HL-60/S4 (cell line): ENCODE measurements around the gene FRMD1.

Experiments used
- in situ Hi-C: fragments of 300-500 bp; cut with MboI; formaldehyde crosslinking; loops from 2 replicates; pipeline ENCODE4 v1.14.3; 2022; ENCODE audit warnings: low sequenced_read_pairs

Gene FRMD1

DNA sequence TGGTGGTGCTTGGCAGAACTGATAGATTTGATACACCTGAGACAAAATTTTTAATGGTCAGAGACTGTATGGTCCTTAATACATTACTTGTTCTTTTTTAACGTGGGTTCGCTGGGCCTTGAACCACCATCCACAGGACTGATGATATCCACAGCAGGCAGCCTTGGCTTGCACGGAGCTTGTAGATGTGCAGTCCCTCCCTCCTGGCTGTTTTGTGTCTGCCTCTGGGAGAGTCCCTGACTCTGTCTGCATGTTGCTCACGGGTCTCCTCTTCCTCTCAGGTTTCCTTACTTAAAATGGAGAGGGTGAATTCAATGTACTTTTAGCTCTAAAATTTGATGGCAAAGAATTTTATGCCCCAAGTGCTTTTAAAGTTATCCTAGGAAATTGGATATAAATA is 64.0 kb downstream of the FRMD1 start:
- in situ Hi-C loops, result no loop called here

DNA sequence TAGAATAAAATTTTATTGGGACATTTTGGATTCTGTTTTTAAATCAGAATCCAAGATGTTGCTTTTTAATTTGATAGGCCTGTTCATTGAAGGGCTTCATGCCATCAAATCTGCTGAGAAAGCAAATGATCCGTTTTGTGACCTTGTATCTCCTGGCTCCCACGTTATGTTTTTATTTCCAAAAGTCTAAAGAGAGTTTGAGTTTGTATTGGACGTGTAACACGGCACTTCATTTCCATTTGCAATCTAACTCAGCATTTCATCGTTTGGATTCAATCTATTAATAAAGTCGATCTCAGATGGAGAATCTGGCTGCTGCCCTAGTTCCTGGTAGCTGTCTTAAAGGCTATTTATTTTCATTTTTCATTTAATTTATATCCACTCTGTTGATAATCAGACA is 64.6 kb downstream of the FRMD1 start:
- in situ Hi-C loops, result no loop called here

DNA sequence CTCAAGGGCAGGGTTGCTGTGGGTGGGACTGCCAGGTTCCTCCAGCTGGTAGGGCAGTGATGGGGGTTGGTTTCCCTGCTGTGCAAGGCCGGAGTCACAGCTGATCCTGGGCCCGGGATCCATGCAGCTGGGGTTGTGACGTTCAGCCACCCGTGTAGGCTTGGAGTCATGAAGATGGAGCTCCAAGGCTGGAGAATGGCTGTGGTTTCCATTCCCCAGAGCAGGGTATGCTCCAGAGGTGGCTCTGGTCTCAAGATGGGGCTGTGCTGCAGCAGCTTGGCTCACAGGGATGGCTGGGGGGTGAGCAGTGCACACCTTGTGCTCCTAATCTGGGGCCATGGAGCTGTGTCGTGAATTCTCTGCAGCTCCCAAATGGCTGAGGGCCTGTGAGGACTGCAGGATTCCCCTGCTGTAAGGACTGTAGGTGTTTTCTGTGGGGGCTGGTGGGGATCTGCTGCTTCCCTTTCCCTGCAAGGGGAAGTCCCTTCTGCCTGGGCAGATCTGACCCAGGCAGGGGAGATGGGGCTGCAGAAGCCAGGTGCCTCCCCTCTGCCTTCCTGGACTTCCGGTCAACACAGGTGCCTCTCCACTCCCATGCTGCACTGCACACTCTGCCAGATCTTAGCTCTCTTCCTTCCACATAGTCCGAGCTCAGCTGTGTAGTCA is 65.6 kb downstream of the FRMD1 start:
- in situ Hi-C loops, result no loop called here

DNA sequence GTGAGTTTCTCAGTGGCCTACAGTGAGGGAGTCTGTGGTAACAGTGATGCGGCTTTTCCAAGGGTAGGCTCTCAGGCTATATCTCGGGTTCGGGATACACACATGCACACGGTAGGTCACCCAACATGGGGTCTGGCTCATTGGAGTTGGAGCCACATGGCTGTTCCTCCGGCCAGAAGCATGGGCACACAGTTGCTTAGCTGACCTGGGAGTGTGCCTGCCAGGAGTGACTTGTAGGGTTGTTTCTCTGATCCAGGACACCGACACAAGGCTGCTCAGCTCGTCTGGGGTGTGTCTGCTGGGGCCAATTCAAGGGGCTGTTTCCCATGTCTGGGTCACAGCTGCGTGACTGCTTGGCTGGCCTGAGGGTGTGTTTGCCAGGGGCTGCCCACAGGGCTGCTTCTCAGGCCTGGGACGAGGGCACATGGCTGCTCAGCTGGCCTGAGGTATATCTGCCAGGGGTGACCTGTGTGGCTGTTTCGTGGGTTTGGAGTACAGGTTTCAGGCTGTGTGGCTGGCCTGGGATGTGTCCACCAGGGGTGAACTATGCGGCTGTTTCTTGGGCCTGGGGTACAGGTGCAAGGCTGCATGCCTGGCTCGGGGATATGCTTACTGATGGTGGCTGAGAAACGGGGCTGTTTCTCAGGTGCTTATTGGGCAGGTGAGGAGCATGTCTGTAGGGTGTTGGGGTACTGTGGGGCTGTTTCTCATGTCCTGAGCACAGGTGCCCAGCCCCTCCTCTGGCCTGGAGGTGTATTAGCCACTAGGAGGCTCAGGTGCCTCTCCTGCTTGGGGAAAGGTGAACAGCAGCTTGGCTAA is 66.4 kb downstream of the FRMD1 start:
- in situ Hi-C loops, result no loop called here

DNA sequence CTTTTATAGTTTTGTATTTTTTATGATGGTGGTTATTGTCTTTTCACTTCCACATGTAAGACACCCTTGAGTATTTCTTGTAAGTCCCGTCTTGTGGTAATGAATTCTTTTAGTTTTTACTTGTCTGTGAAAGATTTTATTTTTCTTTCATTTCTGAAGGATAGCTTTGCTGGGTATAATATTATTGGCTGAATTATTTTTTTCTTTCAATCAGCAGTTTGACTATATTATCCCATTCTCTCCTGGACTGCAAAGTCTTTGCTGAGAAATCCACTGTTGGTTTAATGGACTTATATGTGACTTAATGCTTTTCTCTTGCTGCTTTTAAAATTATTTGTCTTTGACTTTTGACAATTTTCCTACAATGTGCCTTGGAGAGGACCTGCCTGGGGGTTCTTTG is 67.7 kb downstream of the FRMD1 start:
- in situ Hi-C loops, result no loop called here

DNA sequence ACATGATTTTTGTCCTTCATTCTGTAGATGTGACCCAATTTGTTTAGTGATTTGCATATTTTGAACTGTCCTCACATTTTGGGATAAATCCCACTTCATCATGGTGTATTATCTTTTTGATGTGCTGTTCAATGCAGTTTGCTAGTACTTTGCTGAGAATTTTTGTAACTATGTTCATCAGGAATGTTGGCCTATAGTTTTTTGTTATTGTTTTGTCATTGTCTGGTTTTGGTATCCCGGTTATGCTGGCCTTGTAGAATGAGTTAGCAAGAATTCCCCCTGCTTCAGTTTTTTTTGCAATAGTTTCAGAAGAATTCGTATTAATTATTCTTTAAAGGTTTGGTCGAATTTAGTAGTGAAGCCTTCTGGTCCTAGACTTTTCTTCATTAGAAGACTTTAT is 69.7 kb downstream of the FRMD1 start:
- in situ Hi-C loops, result no loop called here

DNA sequence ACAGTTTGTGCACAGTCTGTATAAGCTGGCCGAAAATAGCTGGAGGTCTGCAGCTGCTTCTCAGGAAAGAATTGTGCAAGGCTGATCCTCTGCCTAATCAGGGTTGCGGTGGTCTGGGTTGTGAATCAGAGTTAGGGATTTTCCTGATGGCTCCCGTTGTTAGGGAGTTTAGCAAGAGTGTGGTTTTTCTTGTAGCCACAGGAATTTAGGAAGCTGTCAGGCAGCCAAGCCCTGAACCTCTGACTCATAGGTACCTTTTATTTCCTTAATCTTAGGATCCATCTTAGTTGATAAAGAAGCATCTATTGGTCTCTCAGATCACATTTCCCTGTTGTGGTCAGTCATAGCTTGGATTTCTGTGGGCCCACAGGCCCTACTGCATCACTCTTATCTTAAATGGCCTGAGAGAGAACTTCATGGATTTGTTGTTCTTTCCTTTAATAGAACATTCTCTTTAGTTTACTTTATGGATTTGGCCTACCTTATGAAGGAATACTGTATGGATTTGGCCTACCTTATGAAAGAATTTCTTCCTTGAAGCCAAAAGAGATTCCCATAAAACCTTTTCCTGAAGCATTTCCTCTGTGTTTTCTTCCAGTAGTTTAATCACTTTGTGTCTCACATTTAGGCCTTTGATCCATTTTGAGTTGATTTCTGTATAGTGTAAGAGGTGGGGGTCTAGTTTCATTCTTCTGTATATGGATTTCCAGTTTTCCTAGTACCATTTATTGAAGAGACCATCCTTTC is 71.2 kb downstream of the FRMD1 start:
- in situ Hi-C loops, result no loop called here

DNA sequence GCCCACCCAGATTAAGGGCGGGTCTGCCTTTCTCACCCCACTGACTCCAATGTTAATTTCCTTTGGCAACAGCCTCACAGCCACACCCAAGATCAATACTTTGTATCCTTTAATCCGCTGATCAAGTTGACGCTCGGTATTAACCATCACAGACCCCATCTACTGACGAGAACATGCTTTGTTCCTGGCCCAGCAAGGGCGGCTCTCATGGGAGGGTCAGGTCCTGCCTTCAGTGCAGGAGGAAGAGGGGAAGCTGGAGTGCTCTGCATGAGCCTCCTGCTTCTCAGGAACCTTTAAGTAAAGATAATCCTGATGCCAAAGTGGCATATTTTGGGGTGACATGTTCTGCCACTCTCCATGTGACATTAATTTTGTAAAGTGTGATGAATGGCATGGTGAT is 73.2 kb downstream of the FRMD1 start:
- in situ Hi-C loops, result no loop called here

DNA sequence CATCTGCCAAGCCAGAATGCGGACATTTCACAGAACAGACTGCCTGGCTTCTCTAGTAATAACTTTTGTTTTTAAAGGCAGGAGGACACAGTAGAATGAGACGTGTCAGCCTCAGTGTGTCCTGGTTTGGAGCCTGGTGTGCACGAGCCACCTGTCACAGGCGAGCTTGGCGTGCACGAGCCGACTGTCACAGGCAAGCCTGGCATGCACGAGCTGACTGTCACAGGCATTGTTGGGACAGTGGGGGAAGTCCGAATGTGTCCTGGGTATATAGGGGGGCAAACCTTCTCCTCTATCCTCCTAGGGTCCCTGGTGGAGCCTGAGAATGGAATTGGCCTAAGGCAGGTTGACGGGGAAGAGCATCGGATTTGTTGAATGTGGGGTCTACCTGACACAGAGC is 74.1 kb downstream of the FRMD1 start:
- in situ Hi-C loops, result no loop called here

DNA sequence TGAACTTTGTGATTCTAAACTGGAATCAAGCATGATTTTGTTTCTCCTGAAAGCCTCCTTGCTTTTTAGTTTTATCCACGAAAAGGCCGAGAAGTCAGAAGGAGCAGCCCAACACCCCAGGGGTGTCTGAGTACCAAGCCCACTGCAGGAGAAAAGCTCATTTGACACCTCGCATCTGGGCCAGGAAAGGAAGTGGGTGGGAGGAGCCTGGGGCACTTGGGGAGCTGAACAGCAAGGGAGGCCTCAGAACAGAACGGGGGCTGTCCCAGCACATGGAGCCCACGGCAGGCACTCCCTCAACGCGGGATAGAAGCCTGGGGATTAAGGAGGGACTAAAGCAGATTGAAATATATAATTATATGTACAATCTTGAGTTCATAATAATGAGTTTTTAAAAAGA is 75.0 kb downstream of the FRMD1 start:
- in situ Hi-C loops, result no loop called here
